Measurements from ENCODE around the gene ITSN2.
"Not testable (repeated sequence)": the region's sequence is repeated elsewhere in the genome, so short reads cannot be mapped to it uniquely, and the experiment has no call there.

The ITSN2 gene

DNA sequence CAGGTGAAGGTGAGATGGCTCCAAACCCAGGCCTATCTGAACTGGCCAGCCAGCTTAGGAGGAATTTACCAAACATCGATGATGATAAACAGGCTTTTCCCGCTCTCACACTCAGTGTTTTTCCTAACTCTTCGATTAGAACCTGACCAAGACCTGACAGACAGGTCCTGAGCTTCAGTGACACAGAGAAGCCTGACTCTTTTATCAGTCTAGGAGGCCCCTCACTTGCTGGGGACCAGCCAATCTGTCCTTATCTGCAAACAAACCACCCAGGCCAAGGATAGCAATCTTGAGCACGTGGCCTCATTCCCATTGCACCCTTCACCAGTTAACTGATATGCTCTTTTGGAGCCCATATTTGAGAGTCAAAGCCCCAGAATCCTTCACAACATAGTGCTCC, 1.9 kb upstream of the ITSN2 start:
- no peak for DNase-seq

DNA sequence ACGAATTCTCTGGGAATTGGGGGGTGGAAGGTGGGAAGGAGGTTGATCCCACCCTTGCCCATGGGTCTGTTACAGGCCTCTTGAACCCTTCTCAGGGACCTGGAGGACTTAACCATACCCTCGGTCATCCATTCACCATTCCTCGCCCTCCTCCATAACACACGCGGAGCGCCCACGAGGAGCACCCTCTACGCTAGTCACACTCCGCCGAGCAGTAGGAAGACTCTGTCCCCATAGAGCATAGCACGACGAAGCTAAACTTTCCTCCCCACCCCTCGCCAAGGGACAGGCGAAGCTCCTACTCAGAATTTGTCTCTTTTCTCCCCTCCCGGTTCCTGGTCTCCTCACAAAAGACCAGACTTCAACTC, 611 bp upstream of the ITSN2 start:
- no peak for DNase-seq

DNA sequence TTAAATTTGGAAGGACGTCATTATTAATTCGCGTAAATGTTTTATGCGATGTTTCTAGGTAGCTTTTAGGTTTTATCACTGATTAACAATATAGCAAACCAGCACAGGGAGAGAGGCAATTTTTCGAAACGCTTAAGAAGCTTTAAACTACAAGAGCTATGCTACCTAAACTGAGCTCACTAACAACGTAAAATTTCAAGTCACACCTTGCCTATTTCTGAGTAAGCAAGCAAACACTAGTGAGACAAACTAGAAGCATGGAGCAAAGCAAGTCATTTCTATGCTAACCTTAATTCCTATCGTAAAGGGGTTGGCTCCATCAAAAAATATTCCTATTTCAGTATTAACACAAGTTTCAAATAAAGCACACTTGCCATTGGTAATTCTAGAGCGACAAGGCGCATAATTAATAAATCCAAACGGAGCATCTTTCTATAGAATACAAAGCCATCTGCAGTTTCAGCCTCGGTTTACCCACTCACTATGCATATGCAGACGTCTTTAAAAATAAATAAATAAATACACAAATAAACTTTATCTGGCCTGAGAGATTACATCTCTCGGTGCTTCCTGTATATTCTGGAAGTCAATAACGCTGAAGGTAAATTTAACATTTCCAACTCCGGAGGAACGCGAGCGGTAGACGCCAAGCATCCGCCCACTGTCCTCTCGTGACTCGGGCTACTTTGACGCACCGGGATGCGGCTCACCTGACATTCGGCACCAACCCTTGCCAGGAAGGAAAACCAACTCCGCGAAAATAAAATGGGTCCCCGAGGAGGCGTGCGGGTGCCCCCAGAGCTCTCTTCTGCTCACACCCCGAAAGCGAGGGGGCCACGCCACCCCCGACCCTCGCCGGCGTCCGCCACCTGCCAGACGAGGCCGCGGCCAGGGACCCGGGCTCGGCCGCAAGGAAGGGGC, 947 bp downstream of the ITSN2 start:
- no peak for DNase-seq

DNA sequence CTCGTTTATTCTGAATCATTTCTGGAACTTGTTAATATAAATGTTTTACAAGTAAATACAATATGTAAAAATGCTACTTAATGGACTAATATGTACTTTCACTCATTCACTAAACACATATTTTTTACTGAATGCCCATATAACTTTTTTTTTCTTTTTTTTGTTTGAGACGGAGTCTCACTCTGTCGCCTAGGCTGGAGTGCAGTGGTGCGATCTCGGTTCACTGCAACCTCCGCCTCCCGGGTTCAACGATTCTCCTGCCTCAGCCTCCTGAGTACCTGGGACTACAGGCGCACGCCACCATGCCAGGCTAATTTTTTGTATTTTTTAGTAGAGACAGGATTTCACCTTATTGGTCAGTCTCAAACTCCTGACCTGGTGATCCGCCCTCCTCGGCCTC, 2.6 kb downstream of the ITSN2 start:
- not testable (repeated sequence) for DNase-seq

DNA sequence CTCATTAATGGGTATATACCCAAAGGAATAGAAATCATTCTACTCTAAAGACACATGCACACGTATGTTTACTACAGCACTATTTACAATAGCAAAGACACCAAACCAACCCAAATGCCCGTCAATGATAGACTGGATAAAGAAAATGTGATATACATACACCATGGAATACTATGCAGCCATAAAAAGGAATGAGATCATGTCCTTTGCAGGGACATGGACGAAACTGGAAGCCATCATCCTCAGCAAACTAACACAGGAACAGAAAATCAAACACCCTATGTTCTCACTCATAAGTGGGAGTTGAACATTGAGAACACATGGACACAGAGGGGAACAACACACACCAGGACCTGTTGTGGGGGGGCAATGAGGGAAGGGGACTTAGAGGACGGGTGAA, 3.2 kb downstream of the ITSN2 start:
- DNase-seq: not testable (repeated sequence)

DNA sequence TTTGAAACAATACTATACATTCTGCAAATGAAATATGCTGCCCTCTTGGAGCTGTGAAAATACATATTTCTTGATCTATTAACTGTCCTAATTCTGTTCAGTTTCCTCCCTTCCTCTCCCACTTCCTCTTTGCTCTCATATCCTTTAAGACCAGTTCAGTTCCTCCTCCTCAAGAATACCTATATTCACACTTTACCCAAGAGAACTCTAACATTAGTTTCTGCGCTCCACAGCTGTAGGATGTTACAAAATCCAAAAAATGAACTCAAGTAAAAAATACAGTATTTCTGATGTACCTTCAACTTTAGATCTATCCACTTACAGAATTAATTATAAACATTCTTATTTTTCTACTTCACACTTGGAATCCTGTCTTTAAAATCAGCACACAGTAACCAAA, 5.4 kb downstream of the ITSN2 start:
- DNase-seq: no peak

DNA sequence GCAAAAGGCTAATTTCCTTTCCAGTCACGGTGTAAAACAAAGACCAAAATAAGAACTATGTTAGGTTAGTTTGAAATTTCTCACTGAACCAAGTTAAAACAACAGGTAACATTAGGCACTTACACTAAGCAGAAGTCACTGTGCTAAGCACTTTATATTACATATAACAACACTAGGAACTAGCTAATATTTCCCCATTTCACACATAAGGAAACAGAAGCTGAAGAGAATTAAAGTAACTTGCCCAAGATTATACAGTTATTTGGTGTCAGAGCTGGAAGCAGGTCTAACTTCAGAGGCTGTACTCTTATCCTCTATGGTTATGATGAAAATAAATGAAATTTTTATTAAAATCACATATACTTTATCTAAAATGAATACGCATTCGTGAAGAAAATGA, 5.9 kb downstream of the ITSN2 start:
- DNase-seq: no peak

DNA sequence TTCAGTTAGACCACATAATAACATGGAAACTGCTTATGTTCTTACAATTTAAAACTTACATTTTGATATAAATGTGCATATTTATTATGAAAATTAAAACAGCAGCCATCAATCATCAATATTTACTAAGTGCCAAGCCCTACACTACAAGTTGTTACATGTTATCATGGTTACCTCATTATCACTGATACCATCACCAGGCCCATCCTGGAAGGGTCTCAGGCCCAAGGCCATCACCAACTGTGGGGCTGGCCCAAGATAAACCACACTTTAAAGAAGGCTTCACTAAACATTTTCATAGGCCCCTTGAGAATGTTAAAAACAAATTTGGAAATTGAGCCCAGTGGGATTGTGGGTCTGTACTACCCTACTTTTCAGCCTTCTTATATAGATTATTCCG, 6.4 kb downstream of the ITSN2 start:
- DNase-seq: no peak

DNA sequence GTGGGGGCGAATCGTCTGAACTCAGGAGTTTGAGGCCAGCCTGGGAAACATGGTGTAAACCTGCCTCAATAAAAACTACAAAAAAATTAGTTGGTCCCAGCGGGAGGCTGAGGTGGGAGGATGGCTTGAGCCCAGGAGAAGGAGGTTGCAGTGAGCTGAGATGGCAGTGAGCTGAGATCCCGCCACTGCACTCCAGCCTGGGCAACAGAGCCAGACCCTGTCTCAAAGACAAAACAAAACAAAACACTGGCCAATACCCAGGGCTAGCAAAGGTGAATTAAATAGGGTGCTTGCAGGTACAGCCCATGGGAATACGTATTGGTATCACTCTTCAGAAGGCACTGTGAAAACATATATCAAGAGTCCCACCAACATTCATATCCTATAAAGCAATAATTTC, 7.0 kb downstream of the ITSN2 start:
- no peak for DNase-seq

DNA sequence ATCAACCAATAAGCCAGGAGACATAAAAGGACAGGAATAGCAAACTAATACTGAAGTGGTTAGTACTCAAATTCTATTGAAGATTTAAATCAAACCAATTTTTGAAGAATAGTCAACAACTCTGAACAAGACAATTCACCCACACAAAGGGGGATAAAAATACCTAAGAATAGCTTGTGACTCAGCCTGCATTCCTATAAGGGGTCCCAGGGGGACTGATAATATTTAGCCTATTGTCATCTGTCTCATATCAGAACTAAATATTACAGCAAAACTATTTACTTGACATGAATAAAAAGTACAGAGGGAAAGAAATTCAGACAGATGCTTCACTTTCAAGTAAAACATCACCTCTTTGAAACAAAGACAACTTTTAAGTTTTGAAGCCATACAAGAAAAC, 7.7 kb downstream of the ITSN2 start:
- no peak for DNase-seq

DNA sequence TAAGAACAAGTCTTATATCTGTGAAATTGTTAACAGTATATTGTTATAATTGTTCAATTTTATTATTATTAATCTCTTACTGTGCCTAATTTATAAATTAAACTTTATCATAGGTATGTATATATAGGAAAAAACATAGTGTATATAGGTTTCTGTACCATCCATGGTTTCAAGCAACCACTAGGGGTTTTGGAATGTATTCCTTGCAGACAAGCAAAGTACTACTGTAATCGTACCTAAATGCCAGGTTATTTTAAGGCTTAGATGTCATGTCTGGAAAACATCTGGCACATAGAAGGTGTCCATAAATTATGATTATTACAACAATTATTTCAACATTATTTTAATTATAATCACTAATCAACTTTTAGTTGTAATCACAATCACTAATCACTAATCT, 8.4 kb downstream of the ITSN2 start:
- DNase-seq: no peak

DNA sequence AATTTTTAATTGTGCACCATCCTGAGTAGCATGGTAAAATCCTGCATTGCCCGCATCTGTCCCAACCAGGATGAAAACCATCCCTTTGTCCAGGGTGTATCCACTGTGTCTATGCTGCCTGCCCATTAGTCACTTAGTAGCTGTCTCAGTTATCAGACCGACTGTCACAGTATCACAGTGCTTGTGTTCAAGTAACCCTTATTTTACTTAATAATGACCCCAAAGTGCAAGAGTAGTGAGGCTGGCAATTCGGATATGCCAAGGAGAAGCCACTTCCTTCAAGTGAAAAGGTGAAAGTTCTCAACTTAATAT, 8.8 kb downstream of the ITSN2 start:
- no peak for DNase-seq

DNA sequence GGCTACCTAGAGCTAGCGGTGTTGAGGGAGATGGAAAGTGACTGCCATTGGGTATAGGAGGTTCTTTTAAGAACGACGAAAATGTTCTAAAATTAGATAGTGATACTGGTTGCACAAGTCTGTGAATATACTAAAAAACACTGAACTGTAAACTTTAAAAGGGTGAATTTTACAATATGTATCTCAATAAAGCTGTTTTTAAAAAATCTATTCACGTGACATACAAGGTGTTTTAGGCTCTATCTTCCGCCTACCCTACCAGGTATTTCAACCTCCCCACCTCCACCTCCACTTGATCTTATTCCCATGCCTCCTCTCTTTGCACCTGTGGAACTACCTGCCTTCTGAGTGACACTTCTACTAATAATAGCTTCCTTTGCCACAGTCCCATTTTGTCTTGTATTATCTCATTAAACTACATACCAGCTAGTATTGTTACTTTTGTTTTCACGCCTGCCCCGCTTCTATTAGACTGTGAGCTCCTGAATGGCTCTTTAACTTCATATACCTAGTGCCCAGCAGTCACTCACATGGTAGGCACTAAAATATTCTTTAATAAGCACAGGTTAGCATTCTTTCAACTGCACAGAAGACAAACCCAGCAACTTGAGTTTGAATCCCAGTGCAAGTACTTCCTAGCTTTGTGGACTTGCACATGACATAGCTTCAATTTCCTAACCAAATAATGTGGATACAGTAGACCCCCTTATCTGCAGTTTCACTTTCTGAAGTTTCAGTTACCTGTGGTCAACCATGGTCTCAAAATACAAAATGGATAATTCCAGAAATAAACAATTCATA, 9.3 kb downstream of the ITSN2 start:
- no peak for DNase-seq

DNA sequence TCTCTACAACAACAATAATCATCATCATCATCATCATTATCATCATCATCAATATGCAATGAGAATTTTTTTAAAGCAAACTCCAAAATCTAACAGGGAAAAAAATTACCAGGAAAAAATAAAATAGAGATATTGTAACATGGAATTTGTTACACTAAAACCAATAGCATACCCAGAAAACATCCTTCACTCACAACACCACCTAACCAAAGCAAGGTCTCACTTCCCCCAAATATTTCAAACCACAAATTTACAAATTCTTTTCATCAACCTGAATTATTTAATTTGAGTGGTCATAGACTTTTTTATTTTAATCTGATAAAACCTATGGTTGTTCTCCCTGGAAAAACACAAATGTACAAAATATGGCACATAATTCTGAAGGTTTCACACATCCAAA, 11.2 kb downstream of the ITSN2 start:
- no peak for DNase-seq

DNA sequence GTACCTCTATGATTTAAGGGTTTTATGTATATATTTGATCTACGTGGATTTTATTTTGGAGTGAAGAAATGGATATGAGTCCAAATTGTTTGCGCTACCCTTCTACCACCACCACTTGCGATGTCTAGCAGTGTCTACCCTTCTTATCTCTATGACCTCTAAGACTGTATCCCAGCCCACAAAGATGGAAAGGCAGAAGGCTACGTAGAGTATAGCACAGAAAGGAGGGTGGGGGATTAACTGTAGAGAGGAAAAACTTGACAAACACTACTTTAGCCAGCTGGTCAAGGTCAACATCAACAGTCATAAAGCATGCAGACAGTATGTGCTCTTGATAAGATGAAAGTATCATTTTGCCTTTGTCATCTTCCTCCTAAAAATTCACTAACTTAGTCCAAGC, 14.4 kb downstream of the ITSN2 start:
- no peak for DNase-seq

DNA sequence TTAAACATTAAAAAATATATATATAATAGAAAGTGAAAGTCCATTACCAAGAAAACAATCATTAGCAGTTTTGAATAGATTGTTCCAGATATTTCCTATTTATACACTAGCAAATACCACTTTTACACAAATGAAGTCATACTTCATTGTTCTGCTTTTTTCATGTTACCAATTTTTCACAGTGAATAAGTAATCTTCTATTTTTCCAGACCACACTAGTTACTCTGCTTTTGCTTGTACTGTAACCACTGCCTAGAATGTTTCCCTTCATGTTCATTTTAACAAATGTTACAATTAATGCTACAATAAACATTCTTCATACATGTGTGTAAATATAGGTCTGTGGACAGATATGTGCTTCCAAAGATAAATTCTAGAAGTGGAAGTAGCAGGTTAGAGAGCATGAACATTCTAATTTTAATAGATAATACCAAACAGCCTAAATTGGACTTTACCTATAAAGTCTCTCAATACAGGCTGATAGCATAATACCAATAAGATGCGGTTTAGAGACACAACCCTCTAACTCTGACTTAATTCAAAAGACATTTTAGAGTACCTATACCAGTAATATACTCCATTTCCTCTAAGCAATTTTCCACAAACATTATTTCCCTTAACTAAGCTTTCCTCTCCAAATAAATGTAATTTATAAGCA, 17.0 kb downstream of the ITSN2 start:
- no peak for DNase-seq

DNA sequence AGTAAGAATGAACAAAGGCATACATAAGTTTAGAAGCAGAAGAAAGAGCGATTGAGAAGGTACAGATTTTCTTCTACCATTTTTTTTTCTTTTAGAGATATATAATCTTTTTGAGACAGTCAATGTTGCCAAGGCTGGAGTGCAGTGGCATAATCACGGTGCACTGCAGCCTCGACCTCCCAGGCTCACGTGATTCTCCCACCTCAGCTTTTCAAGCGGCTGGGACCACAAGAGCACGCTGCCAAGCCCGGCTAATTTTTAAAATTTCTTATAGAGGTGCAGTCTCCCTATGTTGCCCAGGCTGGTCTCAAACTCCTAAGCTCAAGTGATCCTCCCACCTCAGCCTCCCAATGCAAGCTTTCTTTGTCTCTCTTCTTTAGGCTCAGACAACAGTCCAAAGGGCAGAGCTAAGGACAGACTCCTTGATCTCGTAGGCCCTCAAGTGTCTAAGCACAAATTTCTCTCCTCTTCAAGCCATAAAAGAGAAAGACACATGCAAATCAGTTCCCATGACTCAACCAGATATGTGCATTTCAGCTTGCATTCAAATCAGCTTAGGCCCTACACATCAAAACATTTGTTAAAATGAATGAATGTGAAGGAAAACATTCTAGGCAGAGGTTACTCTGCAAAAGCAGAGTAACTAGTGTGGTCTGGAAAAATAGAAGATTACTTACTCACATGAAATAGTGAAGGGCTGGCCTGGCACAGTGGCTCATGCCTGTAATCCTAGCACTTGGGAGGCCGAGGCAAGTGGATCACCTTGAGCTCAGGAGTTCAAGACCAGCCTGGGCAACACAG, 18.0 kb downstream of the ITSN2 start:
- DNase-seq: no peak

DNA sequence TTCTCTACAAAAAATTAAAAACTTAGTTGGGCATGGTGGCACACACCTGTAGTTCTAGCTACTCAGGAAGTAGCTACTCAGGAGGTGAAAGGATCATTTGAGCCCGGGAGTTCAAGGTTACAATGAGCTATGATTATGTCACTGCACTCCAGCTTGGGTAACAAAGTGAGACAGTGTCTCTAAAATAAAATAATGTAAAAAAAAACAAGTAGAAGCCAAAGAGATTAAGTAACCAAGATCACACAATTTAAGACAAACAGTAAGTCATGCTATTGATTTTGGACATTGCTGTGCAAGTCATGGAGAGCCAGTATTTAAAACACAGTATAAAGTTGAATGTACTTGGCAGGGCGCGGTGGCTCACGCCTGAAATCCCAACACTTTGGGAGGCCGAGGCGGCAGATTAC, 20.5 kb downstream of the ITSN2 start:
- no peak for DNase-seq

DNA sequence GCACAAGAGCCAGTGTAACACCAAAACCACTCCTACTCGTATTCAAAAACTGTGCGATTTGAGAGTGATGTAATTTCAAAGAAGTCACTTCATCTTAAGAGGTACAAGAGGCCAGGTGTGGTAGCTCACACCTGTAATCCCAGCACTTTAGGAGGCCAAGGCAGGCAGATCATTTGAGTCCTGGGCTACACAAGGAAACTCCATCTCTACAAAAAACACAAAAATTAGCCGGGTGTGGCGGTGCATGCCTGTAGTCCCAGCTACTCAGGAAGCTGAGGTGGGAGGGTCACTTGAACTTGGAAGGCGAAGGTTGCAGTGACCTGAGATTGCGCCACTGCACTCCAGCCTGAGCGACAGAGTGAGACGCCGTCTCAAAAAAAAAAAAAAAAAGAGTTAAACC, 21.2 kb downstream of the ITSN2 start:
- DNase-seq: not testable (repeated sequence)

DNA sequence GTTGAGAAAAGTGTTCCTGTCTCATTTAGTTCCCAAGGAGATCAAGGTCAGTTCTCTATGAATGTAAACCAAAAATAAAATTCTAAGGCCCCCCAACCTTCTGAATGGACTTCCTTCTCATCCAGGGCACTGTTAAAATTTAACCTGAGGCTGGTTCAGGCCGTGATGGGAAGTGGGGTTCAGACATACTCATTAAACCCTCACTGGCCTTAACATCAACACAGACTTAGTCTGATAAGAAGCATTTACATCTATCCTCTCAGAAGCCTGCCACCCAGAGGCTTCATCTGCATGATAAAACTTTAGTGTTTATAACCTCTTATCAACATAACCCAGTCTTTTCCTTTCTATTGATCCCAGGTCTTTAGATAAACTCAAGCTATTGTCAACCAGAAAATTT, 22.4 kb downstream of the ITSN2 start:
- no peak for DNase-seq

DNA sequence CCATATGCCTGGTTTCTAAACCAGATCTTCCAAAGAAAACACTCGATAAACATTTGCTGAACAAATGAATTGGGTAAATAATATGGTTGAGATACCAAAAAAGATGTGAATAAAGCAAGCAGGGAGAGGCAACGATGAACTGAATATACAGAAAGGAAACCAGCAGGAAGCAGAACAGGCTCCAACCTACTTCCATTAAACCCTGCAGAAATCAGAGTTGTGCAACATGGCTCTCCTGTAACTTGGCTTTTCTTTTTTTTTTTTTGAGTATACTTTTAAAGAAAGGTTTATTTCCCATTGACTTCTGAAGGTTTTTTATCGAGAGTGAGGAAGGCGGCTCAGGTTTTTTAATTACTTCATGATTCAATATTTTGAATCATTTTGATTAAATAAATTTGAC, 23.5 kb downstream of the ITSN2 start:
- no peak for DNase-seq

DNA sequence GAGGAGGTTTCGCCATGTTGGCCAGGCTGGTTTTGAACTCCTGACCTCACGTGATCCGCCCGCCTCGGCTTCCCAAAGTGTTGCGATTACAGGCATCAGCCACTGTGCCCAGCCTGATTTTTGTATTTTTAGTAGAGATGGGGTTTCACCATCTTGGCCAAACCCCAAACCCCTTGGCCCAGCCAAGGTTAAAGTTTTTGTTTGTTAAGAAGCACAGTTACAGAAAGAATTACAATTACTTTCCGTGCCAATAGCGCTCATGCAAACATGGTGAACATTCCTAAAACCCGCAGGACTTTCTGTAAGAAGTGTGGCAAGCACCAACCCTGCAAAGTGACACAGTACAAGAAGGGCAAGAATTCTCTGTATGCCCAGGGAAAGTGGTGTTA, 26.1 kb downstream of the ITSN2 start:
- DNase-seq: no peak

Measured in NCI-H1694 (cell line).